Upper lobe of right lung (tissue), 1 donor: ENCODE results near the gene ACTG2. TPM values are rescaled to one million over a fixed set of nuclear protein-coding genes. Genes with fewer than 3 reads are reported as not detected.

Experiments
- ATAC-seq: fragments of 200-7000 bp; cut with Tn5 transposase; one replicate; pipeline ENCODE4 v1.9.1; 2020; ENCODE audit warnings: mild to moderate bottlenecking, moderate library complexity
- DNase-seq: peaks from one replicate; pipeline ENCODE4 v3.0.0-alpha.2; 2020
- H3K27ac ChIP-seq: fragments of 200-600 bp; one replicate; pipeline ENCODE4 v1.8.0; 2022
- H3K27me3 ChIP-seq: fragments of 200-600 bp; one replicate; pipeline ENCODE4 v1.8.0; 2022; ENCODE audit warnings: mild to moderate bottlenecking
- H3K36me3 ChIP-seq: fragments of 200-600 bp; one replicate; pipeline ENCODE4 v1.8.0; 2022
- H3K4me1 ChIP-seq: fragments of 200-600 bp; one replicate; pipeline ENCODE4 v1.8.0; 2022
- H3K4me3 ChIP-seq: fragments of 200-600 bp; one replicate; pipeline ENCODE4 v1.8.0; 2022; ENCODE audit warnings: mild to moderate bottlenecking
- H3K9me3 ChIP-seq: fragments of 200-600 bp; one replicate; pipeline ENCODE4 v1.8.0; 2022
- intact Hi-C: fragments of 100-400 bp; cut with DNase I; formaldehyde crosslinking; loops from one replicate; pipeline ENCODE4 v1.11.0; 2022
- total RNA-seq: library from RNA; stranded (reverse); fragmentation: NEBNext Ultra II Directional; extraction: Animal tissue kit (Norgen Biotek cat#: 25700); gene quantifications from one replicate; pipeline ENCODE4 v1.2.1, GENCODE V29; 2021
- TF ChIP-seq, protein P1 (sequence below): fragments of 200-600 bp; IDR thresholded peaks from one replicate; pipeline ENCODE4 v1.8.0; 2022; ENCODE audit warnings: antibody characterized with exemption
- donor health status: DM: no; HTN: yes; CAD: no; lungs with severe emphysema.

Gene ACTG2
- total RNA-seq, 1 donor from 2014 or later = 37.9 TPM

DNA sequence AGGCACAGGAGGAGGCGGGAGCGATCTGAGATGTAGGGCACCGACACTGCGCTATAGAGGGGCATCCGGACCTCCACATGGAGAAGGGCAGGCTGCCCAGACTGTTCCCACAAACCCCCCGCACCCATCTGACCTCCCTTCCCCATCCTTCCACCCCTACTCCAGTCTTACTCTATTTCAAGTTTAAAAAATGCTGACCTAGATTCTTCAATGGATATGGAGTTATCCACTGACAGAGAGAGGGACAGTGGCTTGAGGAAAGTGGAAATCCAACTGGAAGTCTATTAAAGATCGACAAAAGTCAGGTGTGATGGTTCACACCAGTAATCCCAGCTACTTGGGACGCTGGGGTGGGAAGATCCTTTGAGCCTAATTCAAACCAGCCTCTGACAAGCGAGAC, 28.8 kb downstream of the ACTG2 start:
- Histone ChIP-seq H3K36me3 (no peaks in the 10 kb centered on the region), H3K4me1 (no peaks in the 10 kb centered on the region), H3K4me3 (no peak overlapping the region), H3K27ac (no peak overlapping the region), H3K27me3 (no peaks in the 10 kb centered on the region), H3K9me3 (no peaks in the 10 kb centered on the region)
- DNase-seq = no peak
- ATAC-seq = peak; percentile 7
- intact Hi-C loops = no loop called here
- TF ChIP-seq, protein P1, sequence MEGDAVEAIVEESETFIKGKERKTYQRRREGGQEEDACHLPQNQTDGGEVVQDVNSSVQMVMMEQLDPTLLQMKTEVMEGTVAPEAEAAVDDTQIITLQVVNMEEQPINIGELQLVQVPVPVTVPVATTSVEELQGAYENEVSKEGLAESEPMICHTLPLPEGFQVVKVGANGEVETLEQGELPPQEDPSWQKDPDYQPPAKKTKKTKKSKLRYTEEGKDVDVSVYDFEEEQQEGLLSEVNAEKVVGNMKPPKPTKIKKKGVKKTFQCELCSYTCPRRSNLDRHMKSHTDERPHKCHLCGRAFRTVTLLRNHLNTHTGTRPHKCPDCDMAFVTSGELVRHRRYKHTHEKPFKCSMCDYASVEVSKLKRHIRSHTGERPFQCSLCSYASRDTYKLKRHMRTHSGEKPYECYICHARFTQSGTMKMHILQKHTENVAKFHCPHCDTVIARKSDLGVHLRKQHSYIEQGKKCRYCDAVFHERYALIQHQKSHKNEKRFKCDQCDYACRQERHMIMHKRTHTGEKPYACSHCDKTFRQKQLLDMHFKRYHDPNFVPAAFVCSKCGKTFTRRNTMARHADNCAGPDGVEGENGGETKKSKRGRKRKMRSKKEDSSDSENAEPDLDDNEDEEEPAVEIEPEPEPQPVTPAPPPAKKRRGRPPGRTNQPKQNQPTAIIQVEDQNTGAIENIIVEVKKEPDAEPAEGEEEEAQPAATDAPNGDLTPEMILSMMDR = no peak

DNA sequence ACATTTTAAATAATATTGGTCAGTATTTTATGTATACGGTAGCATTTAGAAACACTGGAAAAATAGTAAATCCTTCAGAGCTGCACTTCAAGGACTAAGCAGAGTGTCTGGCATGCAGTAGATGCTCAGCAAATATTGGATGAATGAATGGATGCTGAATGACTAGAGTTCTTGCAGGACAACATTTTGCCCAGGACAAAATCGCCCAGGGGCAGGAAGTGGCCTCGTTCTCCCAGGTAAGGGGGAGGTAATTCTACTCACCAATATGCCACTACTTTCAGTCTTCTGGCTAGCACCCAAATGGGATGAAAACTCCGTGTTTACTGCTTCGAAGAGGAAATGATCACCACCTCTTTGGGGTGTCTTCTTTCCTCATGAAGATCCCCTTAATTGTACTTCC, 29.9 kb downstream of the ACTG2 start:
- Histone ChIP-seq H3K36me3 (no peaks in the 10 kb centered on the region), H3K27ac (no peak overlapping the region), H3K4me1 (no peaks in the 10 kb centered on the region), H3K27me3 (no peaks in the 10 kb centered on the region), H3K9me3 (no peaks in the 10 kb centered on the region), H3K4me3 (no peak overlapping the region)
- DNase-seq = no peak
- intact Hi-C loops = no loop called here
- TF ChIP-seq, protein P1 = no peak
- ATAC-seq = no peak

DNA sequence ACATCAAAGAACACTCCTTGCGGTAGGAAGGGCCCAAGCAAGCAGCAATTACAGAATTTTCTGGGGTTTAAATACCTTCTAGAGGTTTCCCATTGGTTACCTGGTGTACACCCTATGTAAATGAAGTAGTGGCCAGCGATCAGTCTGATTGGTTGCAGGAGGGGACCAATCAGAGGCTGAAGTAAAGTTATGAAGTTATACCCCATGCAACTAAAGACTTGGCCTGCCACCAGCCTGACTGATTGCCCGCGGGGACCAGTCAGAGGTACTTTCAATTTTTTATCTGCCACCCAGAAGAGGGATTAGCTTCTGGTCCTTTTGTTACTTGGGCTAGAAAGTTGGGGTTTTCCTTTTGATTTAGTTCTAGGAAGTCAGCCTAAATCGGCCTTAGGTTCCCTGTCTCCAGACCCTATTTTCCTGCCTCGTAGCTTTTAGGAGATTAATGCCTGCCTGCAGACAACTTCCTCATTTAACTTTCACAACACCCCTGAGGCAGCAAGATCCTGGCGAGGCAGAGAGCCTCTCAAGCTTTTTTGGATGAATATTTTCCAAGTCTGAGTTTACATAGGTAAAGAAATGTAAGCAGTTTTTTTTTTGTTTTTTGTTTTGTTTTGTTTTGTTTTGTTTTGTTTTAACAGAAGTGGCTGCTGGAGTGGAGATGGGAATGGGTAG, 32.4 kb downstream of the ACTG2 start:
- DNase-seq = no peak
- H3K9me3 ChIP-seq = no peaks in the 10 kb centered on the region
- peaks cover 18% of the 10 kb centered on the region for H3K4me1 ChIP-seq
- intact Hi-C loops = no loop called here
- TF ChIP-seq, protein P1 = no peak
- no peak overlapping the region for H3K27ac ChIP-seq
- no peaks in the 10 kb centered on the region for H3K27me3 ChIP-seq
- no peak overlapping the region for H3K4me3 ChIP-seq
- no peak for ATAC-seq
- H3K36me3 ChIP-seq = no peaks in the 10 kb centered on the region

DNA sequence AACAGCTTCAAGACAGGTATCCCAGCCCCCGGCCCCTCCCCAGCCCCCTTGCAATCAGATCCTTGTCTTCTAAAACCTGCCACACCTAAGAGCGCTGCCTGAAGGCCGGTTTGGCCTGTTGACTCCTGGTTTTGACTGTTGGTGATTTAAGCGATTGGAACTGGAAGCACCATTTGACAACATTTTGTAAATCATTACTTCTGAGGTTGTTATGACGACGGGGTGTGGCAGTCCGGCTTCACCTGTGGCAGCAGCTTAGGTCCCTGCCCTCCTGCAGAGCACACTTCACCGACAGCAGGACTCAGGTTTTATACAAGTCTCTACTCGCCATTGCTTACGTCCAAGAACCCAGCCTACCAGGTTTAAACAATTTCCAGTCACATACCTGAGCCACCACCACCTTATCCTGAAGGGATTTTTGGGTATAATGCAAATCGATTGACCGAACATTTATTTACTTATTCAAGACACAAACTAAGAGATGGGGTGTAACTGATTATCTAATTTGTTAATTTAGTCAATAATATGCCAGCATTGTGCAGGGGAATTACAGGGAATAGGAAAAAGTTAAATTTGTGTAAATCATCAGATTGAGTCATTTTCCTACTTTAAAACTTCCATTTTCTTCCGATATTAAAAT, 33.2 kb downstream of the ACTG2 start:
- DNase-seq (no peak), ATAC-seq (no peak)
- peak overlapping the region; percentile 96 for H3K27ac ChIP-seq
- H3K4me1 ChIP-seq = peaks cover 18% of the 10 kb centered on the region
- TF ChIP-seq, protein P1 = no peak
- H3K36me3 ChIP-seq = no peaks in the 10 kb centered on the region
- H3K9me3 ChIP-seq = no peaks in the 10 kb centered on the region
- no peaks in the 10 kb centered on the region for H3K27me3 ChIP-seq
- intact Hi-C loops = no loop called here
- peak overlapping the region; percentile 74 for H3K4me3 ChIP-seq

DNA sequence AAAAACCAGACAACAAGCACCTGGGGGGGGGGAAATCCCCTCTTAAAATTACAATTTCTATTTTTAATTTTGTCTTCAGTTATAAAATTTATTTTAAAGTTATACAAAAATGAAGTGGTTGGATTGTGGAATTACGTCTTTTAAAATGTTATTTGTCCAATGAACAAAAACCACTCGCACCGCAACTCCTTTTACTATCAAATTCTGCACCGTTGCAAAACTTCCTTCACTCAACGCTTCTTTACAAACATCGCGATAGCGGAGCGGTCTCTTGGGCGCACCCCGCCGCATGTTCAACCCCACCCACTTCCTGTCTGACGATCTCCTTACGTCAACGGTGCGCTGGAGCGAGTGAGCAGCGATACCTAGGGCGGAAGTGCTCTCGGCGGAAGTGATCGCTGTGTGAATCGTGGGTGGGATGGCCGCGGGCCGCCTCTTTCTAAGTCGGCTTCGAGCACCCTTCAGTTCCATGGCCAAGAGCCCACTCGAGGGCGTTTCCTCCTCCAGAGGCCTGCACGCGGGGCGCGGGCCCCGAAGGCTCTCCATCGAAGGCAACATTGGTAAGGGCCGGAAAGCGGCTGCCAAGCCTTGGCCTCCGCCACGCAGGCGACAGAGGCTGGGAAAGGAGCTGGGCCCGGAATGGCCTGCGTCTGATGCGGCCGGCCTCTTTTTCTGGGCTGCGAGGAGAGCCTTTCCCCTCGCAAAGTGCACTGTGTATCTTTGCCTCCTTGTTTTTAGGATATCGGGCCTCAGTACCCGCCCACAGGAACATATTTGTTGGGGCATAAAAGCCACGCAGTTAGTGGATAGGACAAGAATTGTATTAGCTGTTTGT, 33.9 kb downstream of the ACTG2 start, which contains the start of gene DGUOK:
DGUOK (plus strand) TSS at position 388 of the 835 bp plus-strand sequence; CDS start at position 419, 31 bp downstream.
- intact Hi-C loops = no loop called here

More for the DNA sequence above, 33.9 kb downstream of the ACTG2 start, which contains the start of gene DGUOK:
- peak; percentile 98 for DNase-seq
- no peaks in the 10 kb centered on the region for H3K9me3 ChIP-seq
- H3K27me3 ChIP-seq = no peaks in the 10 kb centered on the region
- no peaks in the 10 kb centered on the region for H3K36me3 ChIP-seq
- H3K4me3 ChIP-seq = peak within 1 kb of the TSS; percentile 74
- H3K4me1 ChIP-seq = peaks cover 21% of the 10 kb centered on the region
- H3K27ac ChIP-seq = peak within 1 kb of the TSS; percentile 96
- peak; percentile 100 for ATAC-seq
- TF ChIP-seq, protein P1 = no peak
